ENCODE results near the gene PKDCC.

- TF ChIP-seq CTCF (IDR thresholded peaks at IDR 0.05) (no peak), POLR2A (IDR thresholded peaks at IDR 0.05) (no peak)
Measured at GRCh38 chr2:42028571-42029148, 19.2 kb upstream of the PKDCC start.
